GM12865 (cell line): ENCODE data around the gene HOXA9.

Experiments
- DNase-seq: peaks from one replicate; pipeline ENCODE4 v3.0.0; 2010; ENCODE audit warnings: low read depth
- H3K4me3 ChIP-seq: 2 replicates; pipeline ENCODE4 v1.5.1; 2011; ENCODE audit warnings: mild to moderate bottlenecking, low read depth, low read length, control low read depth
- CTCF ChIP-seq: IDR thresholded peaks from 2 replicates; pipeline ENCODE4 v1.5.1; 2011; ENCODE audit warnings: low read length, control low read depth, low read depth, inconsistent platforms; ENCODE audit not compliant: insufficient read depth; ENCODE audit errors: missing control alignments

Gene HOXA9

GRCh38 chr7:27172823-27173510 lies 7.6 kb upstream of the HOXA9 start:
- DNase-seq = no peak

GRCh38 chr7:27172315-27172774 lies 7.0 kb upstream of the HOXA9 start:
- no peak for TF ChIP-seq CTCF
- no peak for DNase-seq
- H3K4me3 ChIP-seq = no peak overlapping the region

More at GRCh38 chr7:27172823-27173510, 7.6 kb upstream of the HOXA9 start:
- H3K4me3 ChIP-seq = peak overlapping the region; percentile 46
- TF ChIP-seq CTCF = no peak

GRCh38 chr7:27171637-27172314 lies 6.4 kb upstream of the HOXA9 start:
- no peak for TF ChIP-seq CTCF
- H3K4me3 ChIP-seq = no peak overlapping the region
- no peak for DNase-seq

- H3K4me3 ChIP-seq = no peak overlapping the region
- DNase-seq = no peak
- no peak for TF ChIP-seq CTCF
These were observed 5.9 kb upstream of the HOXA9 start for GRCh38 chr7:27171325-27171636.

- no peak for DNase-seq
- no peak for TF ChIP-seq CTCF
- no peak overlapping the region for H3K4me3 ChIP-seq
These were observed 5.3 kb upstream of the HOXA9 start for GRCh38 chr7:27170426-27171324.

- H3K4me3 ChIP-seq = no peak overlapping the region
- TF ChIP-seq CTCF = no peak
- no peak for DNase-seq
These were observed 4.5 kb upstream of the HOXA9 start for GRCh38 chr7:27169658-27170425.
